GM20000 (cell line): ENCODE measurements around the gene ZFP62.

ENCODE experiments used
- DNase-seq: peaks from one replicate; pipeline ENCODE4 v3.0.0; 2012; ENCODE audit warnings: low spot score
- TF ChIP-seq, protein P1 (sequence below): IDR thresholded peaks from 2 replicates; pipeline ENCODE4 v1.5.1; 2012; ENCODE audit warnings: mild to moderate bottlenecking, control low read depth; ENCODE audit errors: extremely low read depth, missing control alignments

Gene ZFP62

DNA sequence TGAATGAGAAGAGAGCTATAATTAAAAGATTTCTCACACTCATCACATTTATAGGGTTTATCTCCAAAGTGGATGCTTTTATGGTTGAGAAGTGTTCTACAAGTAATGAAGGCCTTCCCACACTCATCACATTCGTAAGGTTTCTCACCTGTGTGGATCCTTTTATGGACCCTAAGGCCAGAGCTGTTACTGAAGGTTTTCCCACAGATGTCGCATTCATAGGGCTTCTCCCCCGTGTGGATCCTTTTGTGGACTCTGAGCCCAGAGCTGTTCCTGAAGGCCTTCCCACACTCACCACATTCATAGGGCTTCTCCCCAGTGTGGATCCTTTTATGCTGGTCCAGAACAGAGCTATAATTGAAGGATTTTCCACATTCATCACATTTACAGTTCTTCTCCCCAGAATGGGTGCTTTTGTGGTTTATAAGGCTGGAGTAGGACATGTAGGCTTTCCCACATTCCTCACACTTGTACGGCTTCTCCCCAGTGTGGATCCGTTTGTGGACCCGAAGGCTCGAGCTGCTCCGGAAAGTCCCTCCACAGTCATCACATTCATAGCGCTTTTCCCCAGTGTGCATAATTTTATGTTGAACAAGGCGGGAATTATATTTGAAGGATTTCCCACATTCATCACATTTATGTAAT lies 10.5 kb downstream of the ZFP62 start:
- TF ChIP-seq, protein P1, sequence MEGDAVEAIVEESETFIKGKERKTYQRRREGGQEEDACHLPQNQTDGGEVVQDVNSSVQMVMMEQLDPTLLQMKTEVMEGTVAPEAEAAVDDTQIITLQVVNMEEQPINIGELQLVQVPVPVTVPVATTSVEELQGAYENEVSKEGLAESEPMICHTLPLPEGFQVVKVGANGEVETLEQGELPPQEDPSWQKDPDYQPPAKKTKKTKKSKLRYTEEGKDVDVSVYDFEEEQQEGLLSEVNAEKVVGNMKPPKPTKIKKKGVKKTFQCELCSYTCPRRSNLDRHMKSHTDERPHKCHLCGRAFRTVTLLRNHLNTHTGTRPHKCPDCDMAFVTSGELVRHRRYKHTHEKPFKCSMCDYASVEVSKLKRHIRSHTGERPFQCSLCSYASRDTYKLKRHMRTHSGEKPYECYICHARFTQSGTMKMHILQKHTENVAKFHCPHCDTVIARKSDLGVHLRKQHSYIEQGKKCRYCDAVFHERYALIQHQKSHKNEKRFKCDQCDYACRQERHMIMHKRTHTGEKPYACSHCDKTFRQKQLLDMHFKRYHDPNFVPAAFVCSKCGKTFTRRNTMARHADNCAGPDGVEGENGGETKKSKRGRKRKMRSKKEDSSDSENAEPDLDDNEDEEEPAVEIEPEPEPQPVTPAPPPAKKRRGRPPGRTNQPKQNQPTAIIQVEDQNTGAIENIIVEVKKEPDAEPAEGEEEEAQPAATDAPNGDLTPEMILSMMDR, result no peak
- no peak for DNase-seq

GRCh38 chr5:180849827-180850226 lies 11.2 kb downstream of the ZFP62 start:
- TF ChIP-seq, protein P1, result no peak
- no peak for DNase-seq

DNA sequence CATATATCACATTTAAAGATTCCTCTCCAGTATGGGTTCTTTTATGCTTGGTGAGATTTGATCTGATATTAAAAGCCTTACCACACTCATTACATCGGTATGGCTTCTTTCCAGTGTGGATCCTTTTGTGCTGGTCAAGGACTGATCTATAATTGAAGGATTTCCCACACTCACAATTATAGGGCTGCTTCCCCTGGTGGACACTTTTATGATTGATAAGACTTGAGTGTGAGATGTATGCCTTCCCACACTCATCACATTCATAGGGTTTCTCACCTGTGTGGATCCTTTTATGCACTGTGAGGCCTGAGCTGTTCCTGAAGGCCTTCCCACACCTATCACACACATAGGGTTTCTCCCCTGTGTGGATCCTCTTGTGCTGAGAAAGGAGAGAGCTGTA lies 12.2 kb downstream of the ZFP62 start:
- DNase-seq, result no peak
- TF ChIP-seq, protein P1, result no peak

DNA sequence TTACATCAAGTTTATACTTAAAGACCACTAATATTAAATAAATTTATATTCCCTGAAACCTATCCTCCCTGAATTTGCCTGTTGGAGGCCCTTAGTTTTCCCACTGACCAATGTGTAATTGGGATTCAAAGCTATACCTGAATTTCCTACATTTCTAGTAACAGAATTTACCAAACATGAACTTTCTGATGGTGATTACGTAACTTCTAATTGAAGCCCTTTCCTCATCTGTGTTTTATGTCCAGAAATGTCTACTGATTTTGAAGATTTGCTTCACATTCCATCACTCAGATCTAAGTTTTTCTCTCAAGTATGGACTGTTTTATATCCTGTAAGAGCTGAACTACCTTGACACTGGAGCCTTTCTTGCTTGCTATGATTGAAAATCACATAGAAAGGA lies 12.8 kb downstream of the ZFP62 start:
- TF ChIP-seq, protein P1, result no peak
- no peak for DNase-seq

GRCh38 chr5:180847026-180847425 lies 14.1 kb downstream of the ZFP62 start:
- TF ChIP-seq, protein P1, result no peak
- DNase-seq, result no peak

DNA sequence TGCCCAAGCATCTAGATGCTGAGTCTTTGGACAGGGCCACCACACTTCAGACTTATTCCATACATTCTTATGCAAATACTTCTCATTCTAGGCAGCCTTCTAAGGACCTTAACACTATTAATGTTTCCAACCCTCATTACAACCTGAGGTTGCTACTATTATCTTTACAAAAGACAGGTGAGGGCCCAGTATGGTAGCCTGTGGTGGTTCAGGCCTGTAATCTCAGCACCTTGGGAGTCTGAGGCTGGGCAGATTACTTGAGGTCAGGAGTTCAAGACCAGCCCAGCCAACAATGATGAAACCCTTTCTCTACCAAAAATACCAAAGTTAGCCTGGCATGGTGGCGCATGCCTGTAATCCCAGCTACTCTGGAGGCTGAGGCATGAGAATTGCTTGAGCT lies 16.2 kb downstream of the ZFP62 start:
- DNase-seq, result no peak
- TF ChIP-seq, protein P1, result no peak

DNA sequence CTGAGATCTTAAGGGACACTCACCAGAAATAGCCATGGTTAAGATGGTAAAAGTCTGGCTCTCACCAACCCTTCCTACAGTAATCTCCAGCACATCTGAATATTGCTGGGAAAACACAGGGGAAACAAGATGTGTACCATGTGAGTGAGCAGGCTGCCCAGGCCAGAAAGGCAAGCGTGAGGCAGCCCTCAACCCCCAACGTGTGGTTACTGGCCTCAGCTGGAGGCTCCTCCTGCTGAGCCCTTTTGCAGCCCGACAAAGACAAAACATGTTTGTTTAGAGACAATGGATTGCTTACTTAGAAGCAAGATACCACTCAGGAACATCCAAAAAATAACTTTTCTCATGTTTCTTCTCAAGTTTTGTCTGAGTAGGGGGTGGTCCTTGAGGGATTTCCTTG lies 16.6 kb downstream of the ZFP62 start:
- TF ChIP-seq, protein P1, result no peak
- no peak for DNase-seq
